ENCODE data around the gene POLR1D.

POLR1D gene

DNA sequence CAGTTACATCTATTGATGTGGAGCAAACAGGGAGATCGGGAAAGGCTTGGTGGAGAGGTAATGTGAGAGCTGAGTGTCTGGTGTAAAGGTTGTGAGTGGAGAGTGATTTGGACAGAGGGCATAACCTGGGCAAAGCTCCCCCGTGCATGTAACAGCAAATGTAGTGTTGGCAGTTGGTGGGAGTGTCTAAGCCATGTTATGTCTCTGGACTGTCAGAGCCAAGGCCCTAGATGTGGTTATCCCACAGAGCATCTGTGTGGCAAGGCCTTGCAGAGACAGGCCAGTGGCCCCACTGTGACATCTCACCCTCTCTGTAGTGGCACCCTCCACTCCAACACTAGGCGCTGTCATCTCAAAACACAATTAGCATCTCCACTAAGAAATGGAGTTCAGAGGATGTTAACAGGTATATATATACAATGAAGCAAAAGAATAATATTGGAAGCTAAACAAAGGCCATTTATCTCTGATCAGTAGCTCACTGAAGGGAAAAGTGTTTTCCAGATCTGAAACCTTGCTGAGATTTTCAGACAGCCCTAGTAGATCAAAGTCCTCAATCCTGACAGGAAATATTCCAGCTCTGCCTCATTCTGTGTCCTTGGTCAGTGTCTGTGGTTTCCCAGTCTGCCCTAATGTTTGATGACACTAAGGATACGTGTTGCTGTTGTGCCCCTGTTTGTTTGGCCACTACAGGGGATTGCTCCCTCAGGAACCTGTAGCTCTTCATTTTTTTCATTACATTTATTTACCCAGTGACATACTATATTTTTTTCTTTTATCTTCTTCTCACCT is 20.2 kb downstream of the POLR1D start:
- no peaks in the 10 kb centered on the region for H3K36me3 ChIP-seq (ENCODE audit: control insufficient read depth, insufficient read depth, low read length, severe bottlenecking)
- no peak for DNase-seq (ENCODE audit: low read depth)
- H3K4me1 ChIP-seq (ENCODE audit: control insufficient read depth, insufficient read depth, low read length), result peaks cover 36% of the 10 kb centered on the region
- no peaks in the 10 kb centered on the region for H3K27me3 ChIP-seq (replicated peaks; ENCODE audit: control insufficient read depth, insufficient read depth, low read length)
- H3K4me3 ChIP-seq (ENCODE audit: low read length), result no peak overlapping the region
- no peaks in the 10 kb centered on the region for H3K9me3 ChIP-seq (ENCODE audit: control insufficient read depth, low read length)
- no peak overlapping the region for H3K9ac ChIP-seq (ENCODE audit: low read length)

DNA sequence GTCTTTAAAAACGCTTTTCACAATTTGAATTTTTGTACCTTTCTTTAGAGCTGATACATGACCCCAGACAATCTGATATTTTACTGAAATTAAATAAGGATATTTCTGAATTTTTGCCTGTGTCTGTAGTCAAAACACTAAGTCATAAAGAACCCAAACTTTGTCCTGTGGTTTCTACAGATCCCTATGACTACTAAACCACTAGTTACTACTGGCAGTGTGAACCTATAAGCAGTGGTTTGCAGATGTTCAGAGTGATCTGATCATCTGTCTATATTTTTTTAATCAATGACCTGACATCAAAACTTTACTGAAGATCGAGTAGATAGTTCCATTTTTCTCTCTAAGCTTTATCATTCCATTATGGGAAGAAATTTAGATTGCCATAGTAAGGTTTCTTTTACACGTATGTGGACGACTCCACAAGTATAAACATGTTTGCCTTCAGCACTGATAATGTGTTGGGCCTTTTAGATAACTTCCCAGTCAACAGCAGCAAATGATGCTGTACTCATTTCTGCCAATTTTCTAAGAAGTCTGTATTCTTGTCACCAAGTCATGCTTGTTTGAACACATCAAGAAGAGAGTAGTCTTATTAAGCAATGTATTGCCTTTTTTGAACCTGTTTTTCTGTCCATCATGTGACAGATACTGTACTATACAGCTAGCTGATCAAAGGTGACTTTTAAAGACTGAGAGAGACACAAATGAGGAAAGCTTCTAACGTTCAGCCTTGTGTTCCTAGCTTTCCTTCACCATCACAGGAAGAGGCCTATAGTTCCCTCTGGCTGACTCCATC is 21.8 kb downstream of the POLR1D start:
- no peak overlapping the region for H3K4me3 ChIP-seq (ENCODE audit: low read length)
- no peaks in the 10 kb centered on the region for H3K9me3 ChIP-seq (ENCODE audit: control insufficient read depth, low read length)
- no peak for DNase-seq (ENCODE audit: low read depth)
- no peaks in the 10 kb centered on the region for H3K27me3 ChIP-seq (replicated peaks; ENCODE audit: control insufficient read depth, insufficient read depth, low read length)
- H3K36me3 ChIP-seq (ENCODE audit: control insufficient read depth, insufficient read depth, low read length, severe bottlenecking), result peaks cover 5% of the 10 kb centered on the region
- H3K4me1 ChIP-seq (ENCODE audit: control insufficient read depth, insufficient read depth, low read length), result peaks cover 28% of the 10 kb centered on the region
- H3K9ac ChIP-seq (ENCODE audit: low read length), result no peak overlapping the region

DNA sequence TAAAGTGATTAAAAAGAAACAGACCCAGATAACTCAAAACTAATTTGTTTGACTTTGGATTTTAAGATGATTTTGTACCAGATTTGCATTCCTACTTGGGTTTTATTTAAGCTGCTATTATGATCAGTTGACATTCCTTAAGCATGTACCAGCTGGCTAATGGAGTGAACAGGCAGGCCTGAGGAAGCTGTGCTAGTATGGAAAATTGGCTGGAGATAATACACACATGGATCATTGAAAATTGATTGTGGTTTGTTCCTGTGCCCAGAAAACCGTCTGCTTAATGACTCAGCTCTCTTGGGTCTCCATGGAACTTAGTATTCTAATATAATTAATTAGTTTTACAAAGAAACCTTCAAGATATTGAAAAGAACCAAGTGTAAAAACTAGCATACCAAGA is 22.6 kb downstream of the POLR1D start:
- peaks cover 21% of the 10 kb centered on the region for H3K4me1 ChIP-seq (ENCODE audit: control insufficient read depth, insufficient read depth, low read length)
- H3K9me3 ChIP-seq (ENCODE audit: control insufficient read depth, low read length), result no peaks in the 10 kb centered on the region
- peaks cover 12% of the 10 kb centered on the region for H3K36me3 ChIP-seq (ENCODE audit: control insufficient read depth, insufficient read depth, low read length, severe bottlenecking)
- no peak overlapping the region for H3K9ac ChIP-seq (ENCODE audit: low read length)
- DNase-seq (ENCODE audit: low read depth), result peak; percentile 54
- H3K4me3 ChIP-seq (ENCODE audit: low read length), result no peak overlapping the region
- no peaks in the 10 kb centered on the region for H3K27me3 ChIP-seq (replicated peaks; ENCODE audit: control insufficient read depth, insufficient read depth, low read length)

DNA sequence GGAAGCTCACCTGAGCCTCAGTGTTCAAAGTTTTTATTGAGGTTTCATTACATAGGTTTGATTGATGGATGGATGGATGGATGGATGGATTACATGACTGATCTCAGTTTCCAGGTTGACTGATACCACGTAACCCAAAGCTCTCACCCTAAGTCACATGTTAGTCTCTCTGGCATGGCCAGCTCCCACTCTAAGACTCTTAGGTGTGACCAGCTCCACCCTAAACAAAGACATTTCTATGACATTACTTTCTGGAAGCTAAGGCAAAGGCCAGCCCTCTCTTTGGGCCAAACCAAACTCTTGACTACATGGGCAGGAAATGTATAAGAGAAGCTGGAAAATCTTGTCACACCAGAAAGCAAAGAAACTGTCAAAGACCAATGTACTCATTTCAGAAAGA is 28.6 kb downstream of the POLR1D start:
- Histone ChIP-seq H3K4me3 (ENCODE audit: low read length) (no peak overlapping the region), H3K36me3 (ENCODE audit: control insufficient read depth, insufficient read depth, low read length, severe bottlenecking) (peaks cover 56% of the 10 kb centered on the region), H3K9ac (ENCODE audit: low read length) (no peak overlapping the region), H3K4me1 (ENCODE audit: control insufficient read depth, insufficient read depth, low read length) (peaks cover 14% of the 10 kb centered on the region), H3K9me3 (ENCODE audit: control insufficient read depth, low read length) (peaks cover 9% of the 10 kb centered on the region), H3K27me3 (replicated peaks; ENCODE audit: control insufficient read depth, insufficient read depth, low read length) (no peaks in the 10 kb centered on the region)
- DNase-seq (ENCODE audit: low read depth), result no peak

DNA sequence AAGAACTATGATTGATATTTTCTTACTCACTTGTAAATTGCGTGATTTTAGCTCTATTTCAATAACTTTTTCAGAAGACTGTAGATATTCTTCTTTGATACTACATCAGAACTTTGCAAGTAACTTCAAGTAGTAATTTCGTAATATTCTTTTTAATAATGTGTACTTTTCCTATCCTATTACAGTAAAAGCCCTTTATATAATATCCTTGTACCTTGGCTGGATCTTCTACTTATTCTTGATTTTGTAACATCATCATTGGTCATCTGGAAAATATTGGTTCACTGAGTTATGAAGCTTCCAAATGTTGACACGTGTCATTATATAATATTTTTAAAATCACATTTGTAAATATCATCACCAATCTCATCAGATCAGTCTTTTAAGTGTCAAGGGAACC is 32.4 kb downstream of the POLR1D start:
- H3K36me3 ChIP-seq (ENCODE audit: control insufficient read depth, insufficient read depth, low read length, severe bottlenecking), result peaks cover 46% of the 10 kb centered on the region
- no peak overlapping the region for H3K9ac ChIP-seq (ENCODE audit: low read length)
- no peak for DNase-seq (ENCODE audit: low read depth)
- H3K9me3 ChIP-seq (ENCODE audit: control insufficient read depth, low read length), result peaks cover 9% of the 10 kb centered on the region
- no peaks in the 10 kb centered on the region for H3K27me3 ChIP-seq (replicated peaks; ENCODE audit: control insufficient read depth, insufficient read depth, low read length)
- no peak overlapping the region for H3K4me3 ChIP-seq (ENCODE audit: low read length)
- peaks cover 29% of the 10 kb centered on the region for H3K4me1 ChIP-seq (ENCODE audit: control insufficient read depth, insufficient read depth, low read length)

DNA sequence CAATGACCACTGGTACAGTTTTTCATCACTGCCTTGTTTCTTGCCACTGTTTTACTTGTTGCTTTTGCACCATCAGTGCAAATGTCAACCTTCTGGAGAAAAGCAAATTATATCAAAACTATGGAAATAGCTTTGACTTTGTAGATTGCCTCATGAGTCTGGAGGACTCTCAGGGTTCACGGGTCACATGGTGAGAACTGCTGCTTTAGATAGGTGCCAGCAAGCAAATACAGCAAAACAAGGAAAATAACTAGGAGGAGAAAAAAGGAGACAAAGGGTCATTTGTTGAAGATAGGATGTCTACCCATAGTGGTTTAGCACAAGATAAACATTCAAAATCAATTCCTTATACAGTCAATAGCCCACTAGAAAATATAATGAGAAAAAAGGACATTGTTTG is 33.1 kb downstream of the POLR1D start:
- DNase-seq (ENCODE audit: low read depth), result no peak
- H3K9ac ChIP-seq (ENCODE audit: low read length), result no peak overlapping the region
- H3K4me3 ChIP-seq (ENCODE audit: low read length), result no peak overlapping the region
- no peaks in the 10 kb centered on the region for H3K27me3 ChIP-seq (replicated peaks; ENCODE audit: control insufficient read depth, insufficient read depth, low read length)
- H3K9me3 ChIP-seq (ENCODE audit: control insufficient read depth, low read length), result peaks cover 9% of the 10 kb centered on the region
- peaks cover 33% of the 10 kb centered on the region for H3K4me1 ChIP-seq (ENCODE audit: control insufficient read depth, insufficient read depth, low read length)
- H3K36me3 ChIP-seq (ENCODE audit: control insufficient read depth, insufficient read depth, low read length, severe bottlenecking), result peaks cover 42% of the 10 kb centered on the region

DNA sequence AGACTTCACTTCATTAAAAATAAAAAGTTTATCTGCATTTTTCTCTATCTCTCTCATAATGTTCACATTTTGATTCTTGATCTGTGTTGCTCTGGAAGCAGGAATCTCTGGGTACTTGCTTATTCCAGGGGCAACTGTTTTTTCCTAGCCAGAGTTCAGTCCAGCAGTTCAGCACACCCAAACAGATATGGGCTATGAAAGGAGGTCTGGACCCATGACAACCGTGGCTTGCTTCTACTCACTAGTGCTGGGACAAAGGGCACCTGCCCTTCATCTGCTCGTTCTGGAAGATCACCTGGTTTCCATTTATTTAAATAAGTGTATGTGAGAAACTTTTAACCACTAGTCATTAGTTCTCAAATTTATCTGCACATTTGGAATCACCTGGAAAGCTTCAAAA is 36.0 kb downstream of the POLR1D start:
- peaks cover 20% of the 10 kb centered on the region for H3K36me3 ChIP-seq (ENCODE audit: control insufficient read depth, insufficient read depth, low read length, severe bottlenecking)
- H3K4me1 ChIP-seq (ENCODE audit: control insufficient read depth, insufficient read depth, low read length), result peaks cover 33% of the 10 kb centered on the region
- no peak overlapping the region for H3K9ac ChIP-seq (ENCODE audit: low read length)
- no peaks in the 10 kb centered on the region for H3K9me3 ChIP-seq (ENCODE audit: control insufficient read depth, low read length)
- no peak for DNase-seq (ENCODE audit: low read depth)
- H3K4me3 ChIP-seq (ENCODE audit: low read length), result no peak overlapping the region
- no peaks in the 10 kb centered on the region for H3K27me3 ChIP-seq (replicated peaks; ENCODE audit: control insufficient read depth, insufficient read depth, low read length)

DNA sequence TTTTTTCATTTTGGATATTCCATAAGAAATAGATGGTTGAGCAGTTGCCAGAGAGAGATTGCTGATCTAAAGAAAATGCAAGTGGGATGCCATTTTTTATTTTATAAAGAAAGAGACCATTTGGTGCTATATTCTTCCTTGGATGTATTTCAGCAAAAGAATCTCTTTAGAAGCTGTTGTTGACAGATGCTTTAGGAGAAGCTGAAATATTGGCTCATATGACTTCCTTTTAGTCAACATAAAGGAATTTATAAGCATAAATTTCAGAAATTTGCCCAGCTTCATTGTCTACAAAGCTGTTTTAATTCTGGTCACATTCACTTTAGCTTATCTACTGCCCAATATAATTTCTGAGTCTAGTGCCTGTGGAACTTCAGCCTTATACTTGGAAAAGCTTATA is 36.9 kb downstream of the POLR1D start:
- Histone ChIP-seq H3K4me3 (ENCODE audit: low read length) (no peak overlapping the region), H3K9me3 (ENCODE audit: control insufficient read depth, low read length) (no peaks in the 10 kb centered on the region), H3K4me1 (ENCODE audit: control insufficient read depth, insufficient read depth, low read length) (peaks cover 36% of the 10 kb centered on the region), H3K36me3 (ENCODE audit: control insufficient read depth, insufficient read depth, low read length, severe bottlenecking) (peaks cover 15% of the 10 kb centered on the region), H3K27me3 (replicated peaks; ENCODE audit: control insufficient read depth, insufficient read depth, low read length) (no peaks in the 10 kb centered on the region), H3K9ac (ENCODE audit: low read length) (no peak overlapping the region)
- peak; percentile 52 for DNase-seq (ENCODE audit: low read depth)

DNA sequence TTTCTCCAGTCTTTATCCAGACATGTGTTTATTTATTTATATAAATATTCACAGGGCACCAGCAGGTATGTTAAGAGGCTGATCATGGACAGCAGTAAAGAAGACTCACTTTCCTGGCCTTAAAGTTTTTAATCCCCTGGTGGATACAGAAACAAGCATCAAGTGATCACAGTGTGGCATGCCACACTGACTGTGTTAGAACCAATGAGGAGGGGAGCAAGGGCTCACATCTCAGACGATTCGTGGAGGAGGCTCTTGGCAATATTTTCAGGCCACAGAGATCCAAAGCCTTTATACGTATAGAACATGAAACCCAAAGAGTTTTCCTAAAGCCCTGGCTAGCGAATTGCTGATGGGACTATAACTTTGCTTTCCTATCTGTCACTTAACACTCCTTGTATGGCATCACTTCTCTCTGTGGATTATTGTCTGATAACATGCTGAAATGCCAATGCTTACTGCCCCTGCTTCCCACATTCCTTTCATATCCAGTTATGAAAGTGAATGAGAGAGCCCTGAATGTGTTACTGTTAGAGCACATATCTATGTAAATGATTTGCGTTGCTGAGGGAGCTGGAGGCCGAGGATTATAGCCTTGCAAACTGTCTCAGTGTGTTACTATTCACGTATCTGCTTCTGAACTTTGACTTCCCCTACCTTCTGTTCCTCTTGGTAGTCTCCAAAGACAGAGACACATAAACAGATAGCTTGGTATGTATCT is 37.6 kb downstream of the POLR1D start:
- Histone ChIP-seq H3K4me3 (ENCODE audit: low read length) (no peak overlapping the region), H3K27me3 (replicated peaks; ENCODE audit: control insufficient read depth, insufficient read depth, low read length) (no peaks in the 10 kb centered on the region), H3K9ac (ENCODE audit: low read length) (no peak overlapping the region), H3K9me3 (ENCODE audit: control insufficient read depth, low read length) (no peaks in the 10 kb centered on the region), H3K4me1 (ENCODE audit: control insufficient read depth, insufficient read depth, low read length) (peaks cover 36% of the 10 kb centered on the region), H3K36me3 (ENCODE audit: control insufficient read depth, insufficient read depth, low read length, severe bottlenecking) (peaks cover 12% of the 10 kb centered on the region)
- no peak for DNase-seq (ENCODE audit: low read depth)

DNA sequence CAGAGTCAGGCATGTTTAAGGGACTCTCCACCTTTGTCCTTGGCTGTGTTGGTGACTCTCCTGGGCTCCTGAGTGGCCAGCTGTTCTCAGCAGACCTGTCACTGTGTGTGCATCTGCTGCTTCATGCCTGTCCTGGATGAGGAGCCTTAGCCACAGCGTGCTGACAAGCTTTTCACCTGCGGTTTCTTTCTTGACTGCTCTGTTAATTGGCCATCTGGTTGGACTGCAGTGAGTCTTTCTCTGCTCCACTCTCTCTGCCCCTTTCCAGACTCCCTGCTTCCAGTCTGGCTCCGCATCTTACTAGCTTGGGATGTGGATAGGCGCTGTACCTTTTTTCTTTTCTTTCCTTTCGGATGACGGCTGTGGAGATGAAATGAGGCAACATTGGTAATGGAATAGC is 38.8 kb downstream of the POLR1D start:
- H3K36me3 ChIP-seq (ENCODE audit: control insufficient read depth, insufficient read depth, low read length, severe bottlenecking), result peaks cover 7% of the 10 kb centered on the region
- no peaks in the 10 kb centered on the region for H3K27me3 ChIP-seq (replicated peaks; ENCODE audit: control insufficient read depth, insufficient read depth, low read length)
- H3K9me3 ChIP-seq (ENCODE audit: control insufficient read depth, low read length), result no peaks in the 10 kb centered on the region
- DNase-seq (ENCODE audit: low read depth), result no peak
- H3K9ac ChIP-seq (ENCODE audit: low read length), result no peak overlapping the region
- peaks cover 29% of the 10 kb centered on the region for H3K4me1 ChIP-seq (ENCODE audit: control insufficient read depth, insufficient read depth, low read length)
- H3K4me3 ChIP-seq (ENCODE audit: low read length), result no peak overlapping the region

DNA sequence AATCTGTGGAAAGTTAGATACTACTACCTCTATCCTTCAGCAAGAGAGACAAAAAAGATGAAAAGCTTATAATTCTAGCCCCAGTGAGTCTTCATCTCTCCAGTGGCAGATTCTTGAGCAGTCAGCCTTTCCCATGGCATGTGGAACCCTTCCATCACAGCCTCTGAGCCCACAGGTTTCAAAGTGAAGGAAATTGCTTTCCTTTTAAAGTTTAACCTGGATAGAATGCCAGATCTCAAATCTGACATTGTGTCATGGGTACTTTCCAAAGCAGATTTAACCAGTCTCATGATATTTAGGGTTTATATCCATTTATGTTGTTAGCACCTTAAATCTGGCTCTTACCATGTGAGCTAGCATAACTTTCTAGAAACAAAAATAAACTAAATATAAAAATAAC is 39.3 kb downstream of the POLR1D start:
- peaks cover 12% of the 10 kb centered on the region for H3K36me3 ChIP-seq (ENCODE audit: control insufficient read depth, insufficient read depth, low read length, severe bottlenecking)
- no peak overlapping the region for H3K9ac ChIP-seq (ENCODE audit: low read length)
- H3K27me3 ChIP-seq (replicated peaks; ENCODE audit: control insufficient read depth, insufficient read depth, low read length), result no peaks in the 10 kb centered on the region
- no peak overlapping the region for H3K4me3 ChIP-seq (ENCODE audit: low read length)
- no peaks in the 10 kb centered on the region for H3K9me3 ChIP-seq (ENCODE audit: control insufficient read depth, low read length)
- DNase-seq (ENCODE audit: low read depth), result no peak
- peaks cover 26% of the 10 kb centered on the region for H3K4me1 ChIP-seq (ENCODE audit: control insufficient read depth, insufficient read depth, low read length)
